Stimulated activated CD8-positive, alpha-beta memory T cell treated with anti-CD3 and anti-CD28 coated beads, Interleukin-12 subunit alpha, Interleukin-12 subunit beta, amount 100 ng/mL, for 24 hours (primary cell): ENCODE data around the gene ATXN1.

ENCODE experiments used
- DNase-seq: peaks from one replicate; pipeline ENCODE4 v3.0.0-alpha.2; 2020; ENCODE audit errors: extremely low read depth

The ATXN1 gene

DNA sequence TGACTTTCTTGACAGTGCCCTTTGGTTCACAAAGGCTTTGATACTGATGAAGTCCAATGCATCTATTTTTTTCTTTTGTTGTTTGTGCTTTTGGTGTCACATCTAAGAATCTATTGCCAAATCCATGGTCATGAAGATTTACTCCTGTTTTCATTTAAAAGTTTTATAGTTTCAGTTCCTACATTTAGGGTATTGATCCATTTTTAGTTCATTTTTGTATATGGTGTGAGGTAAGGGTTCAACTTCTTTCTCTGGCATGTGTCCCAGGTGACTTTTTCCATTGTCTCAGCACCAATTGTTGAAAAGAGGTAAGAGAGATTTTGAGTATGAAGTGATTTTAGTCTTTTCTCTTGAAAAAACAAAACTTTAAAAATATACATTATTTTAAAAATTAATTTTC is 262.3 kb downstream of the ATXN1 start:
- no peak for DNase-seq

DNA sequence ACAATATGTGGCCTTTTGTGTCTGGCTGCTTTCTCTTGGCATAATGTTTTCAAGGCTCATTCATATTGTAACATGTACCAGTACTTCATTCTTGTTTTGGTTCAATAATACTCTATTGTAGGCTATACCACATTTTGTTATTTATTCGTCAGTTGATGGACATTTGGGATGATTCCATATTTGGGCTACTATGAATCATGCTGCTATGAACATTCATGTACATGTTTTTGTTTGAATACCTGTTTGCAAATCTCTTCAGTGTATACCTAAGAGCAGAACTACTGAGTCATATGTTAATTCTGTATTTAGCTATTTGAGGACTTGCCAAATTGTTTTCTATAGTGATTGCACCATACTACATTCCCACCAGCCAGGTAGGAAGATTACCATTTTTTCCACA is 263.0 kb downstream of the ATXN1 start:
- no peak for DNase-seq

DNA sequence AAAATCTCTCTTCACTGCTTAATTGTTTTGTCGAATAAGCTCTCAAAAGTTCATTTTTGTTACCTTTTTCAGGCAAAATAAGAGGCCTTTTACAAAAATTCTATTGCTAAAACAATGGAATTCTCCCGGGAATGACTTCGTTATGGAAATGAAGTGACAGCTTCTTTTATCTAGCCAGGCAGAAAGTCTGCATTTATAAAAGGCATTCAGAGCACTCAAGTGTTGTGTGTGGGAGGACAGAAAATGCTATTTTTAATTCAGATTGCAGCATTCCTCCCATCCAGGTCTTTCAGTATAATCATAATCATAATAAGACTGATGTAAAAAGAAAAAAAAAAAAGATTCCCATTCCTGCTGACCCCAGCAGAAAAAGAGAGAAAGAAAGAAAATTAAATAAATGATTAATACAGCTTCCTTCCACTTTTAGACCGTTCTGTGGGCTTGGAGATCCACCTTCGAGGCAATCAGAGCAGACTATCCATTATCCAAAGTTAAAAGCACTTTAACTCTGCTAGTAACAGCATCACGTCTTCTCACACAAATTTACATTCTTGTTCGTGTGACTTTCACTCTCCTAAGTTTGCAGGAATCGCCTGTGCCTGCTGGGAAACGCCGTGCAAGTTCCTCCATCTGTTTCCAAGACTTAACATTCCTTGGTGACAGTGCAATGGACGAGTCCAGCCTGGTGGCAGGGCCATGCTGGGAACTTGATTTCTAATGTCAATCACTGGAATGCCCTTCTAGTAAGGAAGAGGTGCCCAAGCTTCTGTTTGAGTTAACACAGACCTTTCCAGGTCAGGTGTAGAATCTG is 264.1 kb downstream of the ATXN1 start:
- DNase-seq: no peak

DNA sequence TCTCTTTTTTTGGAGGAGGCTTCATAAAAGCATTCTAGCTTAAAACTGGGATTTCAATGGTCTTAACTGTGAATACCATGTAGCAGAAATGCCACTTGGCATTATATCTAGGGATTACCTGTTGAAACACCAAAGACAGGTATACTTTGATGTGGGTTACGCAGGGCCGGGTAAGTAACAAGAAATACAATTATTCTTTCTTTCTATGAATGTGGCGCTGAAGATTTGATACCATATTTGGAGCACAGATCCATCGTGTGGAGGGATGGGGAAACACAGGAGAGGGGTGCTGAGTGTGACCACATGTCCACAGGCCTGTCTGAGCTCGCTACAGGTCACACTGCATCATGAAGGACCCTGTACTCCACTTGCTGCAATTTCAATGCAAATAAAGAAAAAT is 265.1 kb downstream of the ATXN1 start:
- DNase-seq: no peak

DNA sequence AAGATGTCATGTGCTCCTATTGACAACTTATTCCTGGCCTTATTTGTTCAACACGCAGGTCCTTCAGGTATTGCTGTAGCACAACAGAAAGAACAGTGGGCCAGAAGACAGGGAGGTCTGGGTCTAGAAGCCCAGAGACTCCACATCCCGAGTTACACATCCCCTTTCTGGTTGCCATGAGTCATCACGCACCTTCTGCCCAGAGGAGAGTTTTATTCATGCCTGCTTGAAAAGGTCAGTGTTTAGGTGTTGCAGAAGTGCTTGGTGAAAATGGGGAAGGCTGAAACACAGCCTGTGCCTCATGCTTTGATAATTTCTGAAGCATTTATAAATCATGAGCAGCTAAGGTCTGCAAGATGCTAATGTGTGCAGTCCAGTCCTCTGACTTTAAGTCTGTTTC is 266.5 kb downstream of the ATXN1 start:
- DNase-seq: no peak

DNA sequence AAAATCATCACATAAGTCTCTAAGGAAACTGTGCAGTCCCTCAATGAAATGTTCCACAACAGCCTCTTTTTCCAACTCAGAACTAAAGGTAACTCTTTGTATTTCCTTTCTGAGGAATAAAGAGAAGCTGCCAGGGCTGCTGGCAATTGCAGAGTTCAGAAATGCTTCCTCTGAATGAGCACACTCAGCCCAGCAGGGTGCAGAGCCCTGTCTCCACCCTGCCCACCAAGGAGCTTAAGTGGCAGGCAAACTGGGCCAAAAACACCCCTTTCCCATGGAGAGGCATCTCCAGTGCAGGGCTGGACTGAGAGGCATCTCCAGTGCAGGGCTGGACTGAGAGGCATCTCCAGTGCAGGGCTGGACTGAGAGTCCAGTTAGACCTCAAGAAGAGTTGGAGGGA is 267.5 kb downstream of the ATXN1 start:
- DNase-seq: no peak

DNA sequence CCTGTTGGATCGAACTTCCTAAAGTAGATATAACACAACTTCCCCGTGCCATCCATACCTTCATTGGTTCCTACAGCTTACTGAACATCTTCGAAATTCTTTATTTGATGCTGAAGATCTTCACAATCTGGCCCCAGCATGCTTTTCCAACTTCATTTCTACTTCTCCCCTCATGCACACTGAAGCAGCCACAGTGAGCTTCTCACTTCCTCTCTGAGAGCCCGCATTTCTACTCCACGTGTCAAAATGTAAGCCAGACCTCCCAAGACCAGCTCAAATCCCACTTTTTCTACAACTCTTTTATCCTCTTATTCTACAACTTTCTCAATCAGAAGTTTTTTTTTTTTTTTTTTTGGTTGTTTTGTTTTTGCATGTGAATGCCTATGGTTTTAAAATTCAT is 268.1 kb downstream of the ATXN1 start:
- no peak for DNase-seq

DNA sequence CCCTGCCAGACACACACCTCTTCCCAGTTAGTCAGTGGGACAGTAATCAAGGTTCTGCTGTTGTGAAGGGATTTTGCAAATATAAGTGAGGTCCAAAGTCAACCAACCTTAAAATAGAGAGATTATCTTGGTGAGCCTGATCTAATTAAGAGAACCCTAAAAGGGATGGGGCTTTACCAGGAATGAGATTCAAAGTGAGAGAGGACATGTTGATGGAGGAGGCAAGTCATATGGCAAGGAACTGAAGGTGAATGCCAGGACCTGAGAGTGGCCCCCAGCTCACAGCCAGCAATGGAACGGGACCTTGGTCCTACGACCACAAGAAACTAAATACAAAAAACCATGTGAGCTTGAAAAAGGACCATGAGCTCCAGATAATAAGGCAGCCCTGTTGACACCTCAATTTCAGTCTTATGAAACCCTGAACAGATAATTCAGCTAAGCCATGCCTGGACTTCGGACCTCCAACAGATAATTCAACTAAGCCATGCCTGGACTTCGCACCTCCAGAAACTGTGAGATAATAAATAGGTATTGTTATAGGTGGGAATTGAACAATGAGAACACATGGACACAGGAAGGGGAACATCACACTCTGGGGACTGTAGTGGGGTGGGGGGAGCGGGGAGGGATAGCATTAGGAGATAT is 269.5 kb downstream of the ATXN1 start:
- no peak for DNase-seq

DNA sequence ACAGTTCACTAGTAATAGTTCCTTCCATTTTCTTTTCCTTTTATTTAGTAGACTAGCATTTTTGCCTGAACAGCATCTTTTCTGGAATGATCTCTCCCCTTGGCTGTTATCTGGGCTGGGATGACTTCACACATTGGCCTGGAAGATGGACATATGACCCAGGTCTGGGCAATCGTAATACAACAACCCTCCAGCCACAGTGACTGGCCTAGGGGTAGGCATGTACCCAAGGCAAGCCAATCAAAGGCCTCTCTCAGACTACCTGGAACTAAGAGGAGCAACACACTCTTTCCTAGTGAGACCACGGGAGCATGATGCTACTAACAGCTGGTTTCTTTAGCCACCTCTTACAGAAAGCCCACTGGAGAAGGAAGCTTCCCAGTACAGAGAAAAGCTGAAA is 270.6 kb downstream of the ATXN1 start:
- no peak for DNase-seq

DNA sequence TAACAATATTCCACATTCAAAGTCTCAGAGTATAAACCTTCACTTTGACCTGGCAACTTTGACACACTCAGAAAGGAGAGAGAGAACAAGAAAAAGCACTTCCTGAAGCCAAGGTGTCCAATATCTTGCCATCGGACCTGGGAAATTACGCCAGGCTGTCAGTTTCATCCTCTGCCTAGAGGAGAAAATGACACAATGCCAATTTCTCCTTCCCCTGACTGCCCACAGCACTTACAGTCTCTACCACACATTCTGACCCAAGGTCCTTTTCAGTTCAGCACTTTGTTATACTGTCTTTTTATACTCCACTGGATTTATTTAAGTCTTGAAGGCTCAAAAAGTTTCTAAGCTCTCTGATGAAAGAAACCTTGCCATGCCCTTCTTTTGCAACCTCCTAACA is 272.4 kb downstream of the ATXN1 start:
- DNase-seq: no peak

DNA sequence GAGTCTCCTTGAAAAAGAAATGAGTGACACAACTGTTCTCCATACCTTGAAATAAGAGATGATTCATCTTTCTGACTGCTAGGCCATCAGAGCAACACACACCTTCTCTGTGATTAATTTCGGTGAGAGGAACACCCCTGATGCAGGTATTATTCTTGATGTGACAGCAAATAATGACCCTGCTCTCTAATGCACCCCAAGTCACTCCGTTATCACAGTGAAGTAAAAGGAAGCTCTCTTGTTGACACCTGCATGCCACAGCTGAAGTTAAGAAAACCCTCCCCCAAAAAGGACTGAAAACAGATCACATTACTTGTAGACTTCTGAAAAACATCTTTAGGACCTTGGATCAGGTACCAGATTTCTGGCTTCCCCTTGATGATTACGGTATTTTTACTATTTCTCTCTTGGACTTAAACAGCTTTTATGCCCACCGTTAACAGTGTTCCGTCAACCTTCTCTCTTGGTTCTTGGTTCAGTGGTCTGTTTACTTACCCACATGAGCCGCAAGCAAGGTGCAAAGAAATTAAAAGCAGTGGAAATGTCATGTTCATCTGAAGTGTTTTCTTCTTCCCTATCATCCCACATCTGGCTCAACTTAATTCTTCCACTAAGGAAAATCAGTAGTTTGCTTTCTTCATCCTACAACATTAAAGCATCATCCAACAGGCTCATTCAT is 273.1 kb downstream of the ATXN1 start:
- DNase-seq: no peak

DNA sequence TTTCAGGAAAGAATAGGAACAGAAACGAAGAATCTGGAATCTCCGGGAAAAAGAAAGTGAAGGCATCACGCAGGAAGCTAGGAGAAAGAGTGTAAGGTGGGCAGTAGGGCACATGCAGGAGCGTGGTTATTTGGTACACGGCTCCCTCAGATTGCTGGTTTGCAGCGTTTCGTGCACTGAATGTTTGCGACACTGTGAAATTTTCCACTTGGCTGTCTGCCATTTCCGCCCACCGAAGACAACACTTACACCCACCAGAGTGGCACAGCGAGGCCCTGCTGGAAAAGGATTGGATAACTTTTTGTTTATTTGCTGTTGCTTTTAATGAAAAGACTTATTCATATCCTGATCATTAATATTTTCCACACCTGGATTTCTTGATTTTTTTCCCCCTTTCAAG is 274.6 kb downstream of the ATXN1 start:
- no peak for DNase-seq

DNA sequence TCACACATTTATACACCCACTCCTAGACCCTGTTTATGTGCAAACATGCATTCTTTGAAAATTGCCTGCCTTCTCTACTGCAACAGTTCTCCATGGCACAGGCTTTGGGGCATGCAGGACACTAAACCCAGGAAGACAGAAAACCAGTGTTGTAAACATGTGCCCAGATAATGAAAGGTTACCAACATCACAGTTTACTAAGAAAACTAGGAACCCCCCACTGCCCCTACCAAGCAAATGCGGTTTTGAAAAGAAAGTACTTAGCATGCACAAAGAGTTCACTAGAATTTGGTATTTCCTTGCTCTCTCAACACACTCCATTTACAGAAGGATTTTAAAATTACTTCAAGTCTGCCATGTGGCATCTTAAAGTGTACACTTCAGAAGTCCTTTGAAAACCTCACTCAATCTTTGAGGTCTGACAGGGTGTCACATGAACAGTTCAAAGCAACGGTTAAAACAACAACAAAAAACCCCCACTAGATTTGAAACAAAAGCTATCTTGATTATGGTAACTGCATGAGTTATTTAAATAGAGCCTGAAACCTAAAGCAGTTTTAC is 277.9 kb downstream of the ATXN1 start:
- DNase-seq: no peak

DNA sequence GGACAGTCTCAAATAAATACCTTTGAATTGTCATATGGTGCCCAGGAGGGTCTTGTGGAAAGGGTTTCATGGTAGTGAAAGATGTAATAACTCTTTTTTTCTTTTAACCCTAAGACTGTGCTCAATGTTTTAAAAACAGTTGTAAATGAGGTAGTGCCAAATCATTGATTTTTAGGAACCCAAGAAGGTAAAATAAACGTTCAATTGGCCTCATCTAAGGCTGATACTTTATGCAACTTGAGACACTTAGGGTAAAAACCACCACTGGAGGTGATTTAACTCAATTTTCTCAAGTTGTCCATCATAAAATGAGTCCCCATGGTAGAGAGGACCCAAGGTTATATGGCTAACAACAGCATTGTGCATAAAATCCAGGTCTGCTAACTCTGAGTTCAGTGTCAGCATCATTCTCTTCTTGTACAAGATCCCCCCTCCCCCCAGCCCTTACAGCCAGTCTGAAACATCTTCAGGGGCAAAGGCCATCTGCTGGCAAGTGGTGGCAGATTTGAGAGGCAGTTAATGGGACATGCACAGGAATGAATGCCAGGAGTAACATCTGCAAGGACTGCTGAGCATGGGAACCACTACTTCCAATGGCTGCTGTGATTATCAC is 278.5 kb downstream of the ATXN1 start:
- no peak for DNase-seq

DNA sequence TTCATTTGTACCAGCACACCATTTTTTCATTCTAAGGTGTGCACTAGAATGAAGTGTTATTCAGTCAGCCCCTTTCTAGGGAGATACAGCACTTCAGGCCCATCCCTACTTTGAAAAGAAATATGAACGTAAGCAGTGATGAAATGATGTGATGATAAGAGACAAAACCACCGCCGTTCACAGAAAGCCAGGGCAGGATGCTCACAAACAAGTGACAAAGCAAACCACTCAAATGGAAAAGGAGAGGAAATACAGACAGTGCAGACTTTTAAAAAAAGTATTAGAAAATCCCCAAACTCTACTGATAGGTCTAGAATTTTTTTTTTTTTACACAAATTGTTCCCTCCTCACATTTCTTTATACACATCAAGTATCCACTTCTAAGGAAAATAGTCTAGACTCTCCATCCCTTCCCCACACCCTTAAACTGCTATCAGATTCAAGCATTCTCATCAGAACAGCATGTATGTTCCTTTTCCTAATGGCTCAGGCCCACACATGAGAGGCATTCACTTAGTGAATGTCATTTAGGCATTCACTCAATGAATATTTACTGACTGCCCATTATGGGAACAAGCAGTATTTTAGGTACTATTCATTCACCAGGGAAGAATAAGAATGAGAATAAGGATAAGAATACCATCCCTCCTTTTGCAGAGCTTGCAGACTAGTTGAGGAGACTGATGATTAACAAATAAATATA is 279.4 kb downstream of the ATXN1 start:
- no peak for DNase-seq

DNA sequence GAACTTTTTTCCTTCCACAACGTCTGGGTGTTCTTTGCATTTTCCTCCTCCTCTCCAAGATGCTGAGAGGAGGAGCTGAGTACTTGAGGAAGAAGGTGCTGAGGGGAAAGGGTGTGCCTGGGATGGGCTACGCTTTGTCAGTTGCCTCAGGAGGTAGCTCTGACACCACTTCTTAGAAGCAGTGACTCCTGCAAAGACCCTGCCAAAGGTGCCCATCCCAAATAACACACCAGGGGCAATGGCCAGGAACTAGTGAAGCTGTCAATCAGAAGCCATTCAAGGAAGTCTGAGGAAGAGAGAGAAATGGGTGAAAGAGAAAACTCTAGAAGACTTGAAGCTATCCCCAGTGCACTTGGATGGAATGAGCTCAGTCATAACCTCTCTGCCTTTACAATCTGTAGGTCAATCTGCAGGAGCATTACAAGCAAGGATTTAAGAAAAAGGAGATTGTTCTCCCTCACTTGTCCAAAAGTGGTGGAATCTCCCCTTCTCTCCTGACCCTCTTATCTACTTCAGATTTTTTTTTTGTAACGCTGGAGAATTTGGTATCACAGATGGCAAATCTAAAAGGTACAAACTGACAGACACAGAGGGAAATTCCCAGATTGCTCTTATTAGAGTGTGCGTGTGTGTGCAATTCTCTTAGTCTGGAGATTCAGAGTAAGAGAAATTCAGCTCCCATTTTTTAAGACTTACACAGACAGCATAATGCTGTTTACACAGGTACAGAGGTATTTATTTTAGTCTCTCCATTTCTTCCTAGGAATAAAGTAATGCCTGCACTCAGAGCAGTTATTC is 280.3 kb downstream of the ATXN1 start:
- DNase-seq: no peak

DNA sequence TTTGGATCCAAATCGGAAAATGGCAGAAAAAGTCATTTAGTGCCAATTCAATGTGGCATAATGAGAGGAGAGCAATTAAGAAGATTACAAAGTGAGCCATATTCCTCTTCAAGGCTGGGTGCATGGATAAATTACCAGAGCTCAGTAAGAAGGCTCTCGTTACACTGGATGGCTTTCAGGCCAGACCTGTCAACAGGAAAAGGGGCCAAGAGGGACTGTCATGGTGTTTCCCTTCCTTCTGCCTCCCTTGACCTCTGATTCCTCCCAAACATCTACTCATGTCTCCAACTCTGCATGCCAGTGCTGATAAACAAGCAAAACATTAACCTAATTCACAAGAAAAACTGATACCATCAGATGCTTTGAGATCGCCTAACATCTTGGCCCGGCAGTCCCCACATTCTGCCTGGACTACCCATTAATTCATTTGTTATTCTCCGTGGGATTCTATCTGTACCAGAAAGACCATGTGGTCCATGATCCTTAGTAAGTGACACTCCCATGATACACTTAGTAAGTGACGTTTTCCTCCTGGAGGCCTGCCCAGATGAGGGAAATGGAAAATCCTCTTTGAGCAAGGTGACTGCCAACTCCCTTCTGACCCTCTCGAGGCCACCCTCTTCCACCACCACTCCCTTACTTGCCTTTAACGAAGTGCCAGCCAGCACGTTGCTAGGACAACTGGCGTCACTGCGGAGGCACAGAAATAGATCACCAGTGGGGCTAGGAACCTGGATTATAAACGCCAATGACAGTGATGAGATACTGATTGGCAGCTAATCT is 283.7 kb downstream of the ATXN1 start:
- DNase-seq: no peak

DNA sequence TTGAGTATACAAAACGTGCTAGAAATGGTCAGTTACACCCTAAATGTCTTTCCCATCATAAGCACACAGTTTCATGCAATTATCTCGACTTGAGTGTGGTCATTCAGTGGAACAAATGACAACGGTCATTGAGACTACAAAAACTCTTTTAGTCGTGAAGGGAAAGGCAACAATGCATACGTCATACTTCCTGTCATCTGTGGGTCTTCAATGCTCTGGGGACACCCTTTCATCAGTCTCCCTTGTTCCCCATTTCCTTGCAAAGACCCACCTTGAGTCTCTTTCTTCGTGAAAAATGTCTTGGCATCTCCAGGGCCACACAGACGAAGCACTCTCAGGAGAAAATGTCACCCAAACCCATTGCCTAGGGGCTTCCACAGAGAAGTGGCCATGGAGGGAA is 284.4 kb downstream of the ATXN1 start:
- no peak for DNase-seq

DNA sequence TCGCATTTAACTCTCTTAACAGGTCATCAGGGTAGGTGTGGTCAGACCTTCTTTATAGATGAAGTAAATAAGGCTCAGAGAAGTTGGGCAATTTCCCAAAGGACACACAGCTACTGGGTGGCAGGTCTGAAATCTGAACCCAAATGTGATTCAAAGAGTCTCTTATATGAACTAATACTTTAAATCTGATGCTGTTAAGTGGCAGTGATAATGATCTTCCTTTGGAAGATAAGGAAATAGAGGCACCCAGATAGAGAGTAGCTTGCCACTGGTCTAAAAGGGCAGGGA is 285.8 kb downstream of the ATXN1 start:
- no peak for DNase-seq

DNA sequence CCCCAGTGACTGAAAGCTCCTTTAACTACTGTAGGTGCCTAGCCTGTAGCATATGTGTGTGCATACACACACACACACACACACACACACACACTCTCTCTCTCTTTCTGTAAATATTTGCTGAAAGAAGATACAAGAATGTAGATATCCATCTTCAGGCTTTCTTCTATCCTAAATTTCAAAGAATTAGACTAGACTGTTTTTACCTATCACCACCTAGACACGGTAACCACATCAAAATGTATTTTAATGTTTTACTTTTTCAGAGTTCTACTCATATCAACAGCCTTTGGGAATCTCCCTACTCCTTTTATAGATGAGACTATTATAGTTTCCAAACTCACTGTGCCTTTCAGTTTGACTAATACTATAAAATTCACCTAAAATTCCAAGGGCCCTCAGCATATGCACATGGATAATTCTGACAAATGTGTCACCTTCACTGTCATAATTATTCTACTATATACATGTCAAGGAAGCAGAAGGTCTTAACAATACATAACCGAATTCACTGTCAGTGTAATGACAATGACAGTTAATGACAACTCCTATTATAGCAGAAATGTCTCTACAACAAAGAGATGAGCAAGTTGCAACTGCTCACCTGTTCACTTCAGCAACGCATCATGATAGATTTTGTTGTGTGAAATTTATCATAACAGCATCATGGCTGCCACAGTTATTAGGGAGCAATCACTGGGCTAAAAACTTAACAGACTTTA is 286.3 kb downstream of the ATXN1 start:
- DNase-seq: no peak
